Neural cell (in vitro differentiated cells): ENCODE results near the gene USP6NL. TPM values are rescaled to one million over a fixed set of nuclear protein-coding genes. Genes with fewer than 3 reads are reported as not detected.

Experiments used
- H2AFZ ChIP-seq: fragments of 200-600, 300-800 bp; sonication (generic), shearing (Covaris generic); 2 replicates; pipeline ENCODE4 v1.6.0; 2014; ENCODE audit warnings: low read depth, mild to moderate bottlenecking, antibody characterized with exemption, low read length, moderate library complexity
- H3F3A ChIP-seq: fragments of 200-600 bp; shearing (Covaris generic); 2 replicates; pipeline ENCODE4 v1.6.1; 2016; ENCODE audit warnings: mild to moderate bottlenecking, moderate library complexity, mixed read lengths, antibody characterized with exemption, low read length; ENCODE audit not compliant: insufficient read depth, poor library complexity, severe bottlenecking
- H3K27ac ChIP-seq: fragments of 200-600, 300-800 bp; sonication (generic), shearing (Covaris generic); 2 replicates; pipeline ENCODE4 v1.5.1; 2014; ENCODE audit warnings: mild to moderate bottlenecking, low read length, moderate library complexity
- H3K27me3 ChIP-seq: fragments of 300-800, 200-600 bp; sonication (generic), shearing (Covaris generic); 2 replicates; pipeline ENCODE4 v1.6.0; 2014; ENCODE audit warnings: mild to moderate bottlenecking, low read depth, low read length, moderate library complexity; ENCODE audit not compliant: insufficient read depth
- H3K36me3 ChIP-seq: fragments of 300-800, 200-600 bp; sonication (generic), shearing (Covaris generic); 2 replicates; pipeline ENCODE4 v1.5.1; 2014; ENCODE audit warnings: mild to moderate bottlenecking, antibody characterized with exemption, low read length, moderate library complexity; ENCODE audit not compliant: insufficient read depth
- H3K4me2 ChIP-seq: fragments of 300-800, 200-600 bp; sonication (generic), shearing (Covaris generic); 2 replicates; pipeline ENCODE4 v1.6.0; 2014; ENCODE audit warnings: mild to moderate bottlenecking, low read length
- H3K4me3 ChIP-seq: fragments of 300-800, 200-600 bp; sonication (generic), shearing (Covaris generic); 2 replicates; pipeline ENCODE4 v1.5.1; 2014; ENCODE audit warnings: mild to moderate bottlenecking, low read length, moderate library complexity
- H3K79me2 ChIP-seq: fragments of 200-600 bp; shearing (Covaris generic); replicated peaks from 2 replicates; pipeline ENCODE4 v1.6.0; 2014; ENCODE audit warnings: mild to moderate bottlenecking, low read length, moderate library complexity; ENCODE audit not compliant: insufficient read depth
- H3K9ac ChIP-seq: fragments of 300-800, 200-600 bp; sonication (generic), shearing (Covaris generic); 2 replicates; pipeline ENCODE4 v1.6.1; 2016; ENCODE audit warnings: mild to moderate bottlenecking, low read length, mixed read lengths
- H3K9me2 ChIP-seq: fragments of 200-600 bp; shearing (Covaris generic); 2 replicates; pipeline ENCODE4 v1.6.1; 2016; ENCODE audit warnings: mild to moderate bottlenecking, low read length, mixed read lengths; ENCODE audit not compliant: insufficient read depth
- H3K9me3 ChIP-seq: fragments of 200-600, 300-800 bp; sonication (generic), shearing (Covaris generic); 2 replicates; pipeline ENCODE4 v1.6.1; 2016; ENCODE audit warnings: mild to moderate bottlenecking, mixed run types, low read length, moderate library complexity, mixed read lengths
- H4K20me1 ChIP-seq: fragments of 200-600 bp; shearing (Covaris generic); 2 replicates; pipeline ENCODE4 v1.6.1; 2016; ENCODE audit warnings: mild to moderate bottlenecking, mixed run types; ENCODE audit not compliant: insufficient read depth
- EP300 ChIP-seq: fragments of 450-650 bp; conservative IDR thresholded peaks from 2 replicates; pipeline ENCODE4 v1.6.1; 2014; ENCODE audit warnings: antibody characterized with exemption, mild to moderate bottlenecking, moderate library complexity; ENCODE audit not compliant: poor library complexity, severe bottlenecking
- EZH2 ChIP-seq: fragments of 200-600, 300-800 bp; shearing (Covaris generic), sonication (generic); IDR thresholded peaks from 2 replicates; pipeline ENCODE4 v1.6.1; 2014; ENCODE audit warnings: antibody characterized with exemption, low read length, borderline replicate concordance, mild to moderate bottlenecking; ENCODE audit not compliant: insufficient read depth, poor library complexity, severe bottlenecking
- MXI1 ChIP-seq: fragments of 450-650 bp; conservative IDR thresholded peaks from 2 replicates; pipeline ENCODE4 v1.6.1; 2014; ENCODE audit warnings: antibody characterized with exemption, mild to moderate bottlenecking; ENCODE audit not compliant: poor library complexity, severe bottlenecking
- POLR2AphosphoS5 ChIP-seq: IDR thresholded peaks from 2 replicates; pipeline ENCODE4 v1.6.1; 2012
- RAD21 ChIP-seq: fragments of 450-650 bp; conservative IDR thresholded peaks from 2 replicates; pipeline ENCODE4 v1.6.1; 2014; ENCODE audit warnings: antibody characterized with exemption, mild to moderate bottlenecking, moderate library complexity
- REST ChIP-seq: IDR thresholded peaks from 2 replicates; pipeline ENCODE4 v1.6.1; 2012; ENCODE audit warnings: borderline replicate concordance
- SMC3 ChIP-seq: fragments of 450-650 bp; conservative IDR thresholded peaks from 2 replicates; pipeline ENCODE4 v1.6.1; 2014; ENCODE audit warnings: antibody characterized with exemption, mild to moderate bottlenecking, moderate library complexity; ENCODE audit not compliant: poor library complexity
- TAF1 ChIP-seq: IDR thresholded peaks from 2 replicates; pipeline ENCODE4 v1.6.1; 2012; ENCODE audit warnings: low read depth
- polyA plus RNA-seq: library from polyadenylated mRNA; depleted of rRNA; stranded (reverse); fragments of >200 nt; gene quantifications from 2 replicates; pipeline ENCODE4 v1.2.3, GENCODE V29; 2014
- TF ChIP-seq, protein P1 (sequence below): fragments of 450-650 bp; IDR thresholded peaks from 2 replicates; pipeline ENCODE4 v1.5.1; 2014; ENCODE audit warnings: antibody characterized with exemption, mild to moderate bottlenecking, moderate library complexity; ENCODE audit not compliant: poor library complexity, severe bottlenecking

The USP6NL gene
- polyA plus RNA-seq, 1 donor from 2014 or later: 39.9 TPM

DNA sequence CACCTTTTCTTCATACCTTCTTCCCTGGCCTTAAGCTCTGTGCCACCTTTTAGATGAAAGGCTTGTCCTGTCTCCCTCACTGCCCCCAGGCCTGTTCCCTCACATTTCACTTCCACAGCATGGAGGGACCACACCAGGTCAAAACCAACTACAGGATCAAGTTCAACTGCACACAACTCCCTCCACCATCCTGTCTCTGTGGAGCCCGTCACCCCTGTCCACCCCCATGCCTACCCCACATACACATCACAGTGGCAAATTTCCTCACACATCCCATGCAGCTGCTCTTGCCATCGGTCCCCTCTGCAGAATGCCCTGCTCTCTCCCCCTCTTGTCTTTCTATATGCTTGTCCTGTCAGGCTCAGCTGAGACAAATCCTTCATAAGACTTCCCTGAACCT, 154.1 kb downstream of the USP6NL start:
- Histone ChIP-seq H3F3A (no peaks in the 10 kb centered on the region), H3K4me2 (no peak overlapping the region), H3K9me3 (no peaks in the 10 kb centered on the region), H3K4me3 (no peak overlapping the region), H4K20me1 (no peaks in the 10 kb centered on the region), H3K9ac (no peak overlapping the region), H3K36me3 (peaks cover 4% of the 10 kb centered on the region), H3K27ac (no peak overlapping the region), H3K79me2 (no peaks in the 10 kb centered on the region), H3K9me2 (no peaks in the 10 kb centered on the region), H2AFZ (no peak overlapping the region), H3K27me3 (no peaks in the 10 kb centered on the region)
- TF ChIP-seq TAF1: no peak
- TF ChIP-seq, protein P1, sequence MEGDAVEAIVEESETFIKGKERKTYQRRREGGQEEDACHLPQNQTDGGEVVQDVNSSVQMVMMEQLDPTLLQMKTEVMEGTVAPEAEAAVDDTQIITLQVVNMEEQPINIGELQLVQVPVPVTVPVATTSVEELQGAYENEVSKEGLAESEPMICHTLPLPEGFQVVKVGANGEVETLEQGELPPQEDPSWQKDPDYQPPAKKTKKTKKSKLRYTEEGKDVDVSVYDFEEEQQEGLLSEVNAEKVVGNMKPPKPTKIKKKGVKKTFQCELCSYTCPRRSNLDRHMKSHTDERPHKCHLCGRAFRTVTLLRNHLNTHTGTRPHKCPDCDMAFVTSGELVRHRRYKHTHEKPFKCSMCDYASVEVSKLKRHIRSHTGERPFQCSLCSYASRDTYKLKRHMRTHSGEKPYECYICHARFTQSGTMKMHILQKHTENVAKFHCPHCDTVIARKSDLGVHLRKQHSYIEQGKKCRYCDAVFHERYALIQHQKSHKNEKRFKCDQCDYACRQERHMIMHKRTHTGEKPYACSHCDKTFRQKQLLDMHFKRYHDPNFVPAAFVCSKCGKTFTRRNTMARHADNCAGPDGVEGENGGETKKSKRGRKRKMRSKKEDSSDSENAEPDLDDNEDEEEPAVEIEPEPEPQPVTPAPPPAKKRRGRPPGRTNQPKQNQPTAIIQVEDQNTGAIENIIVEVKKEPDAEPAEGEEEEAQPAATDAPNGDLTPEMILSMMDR: no peak

- Histone ChIP-seq H3K9ac (no peak overlapping the region), H3K4me2 (no peak overlapping the region), H4K20me1 (no peaks in the 10 kb centered on the region), H3K79me2 (no peaks in the 10 kb centered on the region), H3K36me3 (peaks cover 4% of the 10 kb centered on the region), H2AFZ (no peak overlapping the region), H3K27me3 (no peaks in the 10 kb centered on the region), H3K27ac (no peak overlapping the region), H3K4me3 (no peak overlapping the region), H3F3A (no peaks in the 10 kb centered on the region), H3K9me3 (no peaks in the 10 kb centered on the region), H3K9me2 (no peaks in the 10 kb centered on the region)
- TF ChIP-seq EP300 (no peak), SMC3 (no peak), RAD21 (no peak), REST (no peak), MXI1 (no peak), POLR2AphosphoS5 (no peak), EZH2 (no peak), TAF1 (no peak)
- TF ChIP-seq, protein P1: no peak
Observed at GRCh38 chr10:11454958-11455566, 156.4 kb downstream of the USP6NL start.
